ENCODE measurements around the gene ITGA6.

DNA sequence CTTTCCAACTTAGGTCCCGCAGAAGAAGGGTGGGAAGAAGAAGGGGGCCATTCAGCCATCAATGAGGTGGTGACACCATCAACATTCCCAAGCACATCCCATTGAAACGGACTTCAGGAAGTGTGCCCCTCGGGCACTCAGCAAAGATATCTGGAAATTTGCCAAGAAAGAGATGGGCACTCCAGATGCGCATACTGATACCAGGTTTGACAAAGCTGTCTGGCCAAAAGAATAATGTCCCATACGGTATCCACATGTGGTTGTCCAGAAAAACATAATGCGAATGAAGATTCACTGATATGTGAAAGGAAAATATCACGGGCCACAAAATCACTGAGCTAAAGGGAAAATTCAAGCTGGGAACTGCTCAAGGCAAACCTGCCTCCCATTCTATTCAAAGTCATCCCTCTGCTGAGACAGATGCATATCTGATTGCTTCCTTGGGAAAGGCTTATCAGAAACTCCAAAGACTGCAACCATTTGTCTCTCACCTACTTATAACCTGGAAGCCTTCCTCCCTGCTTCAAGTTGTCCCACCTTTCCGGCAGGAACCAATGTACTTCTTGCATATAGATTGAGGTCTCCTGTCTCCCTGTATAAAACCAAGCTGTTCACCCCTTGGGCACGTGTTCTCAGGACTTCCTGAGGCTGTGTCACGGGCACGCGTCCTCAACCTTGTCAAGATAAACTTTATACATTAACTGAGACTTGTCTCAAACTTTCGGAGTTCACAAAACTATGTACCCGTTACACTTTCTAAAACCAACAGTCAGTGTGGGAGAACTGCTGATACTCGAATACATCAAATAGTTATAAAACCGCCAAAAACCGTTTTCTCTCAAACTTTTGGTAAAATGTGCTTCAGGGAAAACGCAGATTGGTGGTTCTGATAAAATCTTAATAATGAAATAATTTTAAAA lies 127.2 kb downstream of the ITGA6 start:
- TF ChIP-seq, protein P1, sequence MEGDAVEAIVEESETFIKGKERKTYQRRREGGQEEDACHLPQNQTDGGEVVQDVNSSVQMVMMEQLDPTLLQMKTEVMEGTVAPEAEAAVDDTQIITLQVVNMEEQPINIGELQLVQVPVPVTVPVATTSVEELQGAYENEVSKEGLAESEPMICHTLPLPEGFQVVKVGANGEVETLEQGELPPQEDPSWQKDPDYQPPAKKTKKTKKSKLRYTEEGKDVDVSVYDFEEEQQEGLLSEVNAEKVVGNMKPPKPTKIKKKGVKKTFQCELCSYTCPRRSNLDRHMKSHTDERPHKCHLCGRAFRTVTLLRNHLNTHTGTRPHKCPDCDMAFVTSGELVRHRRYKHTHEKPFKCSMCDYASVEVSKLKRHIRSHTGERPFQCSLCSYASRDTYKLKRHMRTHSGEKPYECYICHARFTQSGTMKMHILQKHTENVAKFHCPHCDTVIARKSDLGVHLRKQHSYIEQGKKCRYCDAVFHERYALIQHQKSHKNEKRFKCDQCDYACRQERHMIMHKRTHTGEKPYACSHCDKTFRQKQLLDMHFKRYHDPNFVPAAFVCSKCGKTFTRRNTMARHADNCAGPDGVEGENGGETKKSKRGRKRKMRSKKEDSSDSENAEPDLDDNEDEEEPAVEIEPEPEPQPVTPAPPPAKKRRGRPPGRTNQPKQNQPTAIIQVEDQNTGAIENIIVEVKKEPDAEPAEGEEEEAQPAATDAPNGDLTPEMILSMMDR (IDR thresholded peaks at IDR 0.05) = no peak
- TF ChIP-seq POLR2AphosphoS5 (IDR thresholded peaks at IDR 0.05; ENCODE audit: low read depth, low read length) = no peak
